DMS 273 (cell line): ENCODE results near the gene ZBTB20.

ENCODE experiments used
- DNase-seq: peaks from one replicate; lab custom pipeline; 2025; ENCODE audit not compliant: unreplicated experiment; lab: John Stamatoyannopoulos, UW

Gene ZBTB20

GRCh38 chr3:114356066-114356465 is 791.0 kb downstream of the ZBTB20 start:
- no peak for DNase-seq

- DNase-seq, result no peak
Observed at GRCh38 chr3:114355653-114356052, 791.4 kb downstream of the ZBTB20 start.

DNA sequence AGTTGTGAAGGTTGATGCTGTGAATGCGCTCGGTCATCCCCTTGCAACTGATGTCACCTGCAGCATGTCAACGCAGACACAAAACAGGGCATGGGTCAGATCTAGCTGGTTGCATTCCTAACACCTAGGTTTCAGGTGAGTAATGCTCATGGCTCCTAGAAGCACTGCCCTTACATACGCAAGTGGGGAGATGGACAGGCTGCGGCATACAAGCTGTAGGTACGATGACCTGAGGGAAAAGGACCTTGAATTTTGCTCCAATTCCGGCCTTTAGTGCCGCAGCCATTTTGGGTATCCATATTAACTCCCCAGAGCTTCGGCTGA is 795.3 kb downstream of the ZBTB20 start:
- no peak for DNase-seq

DNA sequence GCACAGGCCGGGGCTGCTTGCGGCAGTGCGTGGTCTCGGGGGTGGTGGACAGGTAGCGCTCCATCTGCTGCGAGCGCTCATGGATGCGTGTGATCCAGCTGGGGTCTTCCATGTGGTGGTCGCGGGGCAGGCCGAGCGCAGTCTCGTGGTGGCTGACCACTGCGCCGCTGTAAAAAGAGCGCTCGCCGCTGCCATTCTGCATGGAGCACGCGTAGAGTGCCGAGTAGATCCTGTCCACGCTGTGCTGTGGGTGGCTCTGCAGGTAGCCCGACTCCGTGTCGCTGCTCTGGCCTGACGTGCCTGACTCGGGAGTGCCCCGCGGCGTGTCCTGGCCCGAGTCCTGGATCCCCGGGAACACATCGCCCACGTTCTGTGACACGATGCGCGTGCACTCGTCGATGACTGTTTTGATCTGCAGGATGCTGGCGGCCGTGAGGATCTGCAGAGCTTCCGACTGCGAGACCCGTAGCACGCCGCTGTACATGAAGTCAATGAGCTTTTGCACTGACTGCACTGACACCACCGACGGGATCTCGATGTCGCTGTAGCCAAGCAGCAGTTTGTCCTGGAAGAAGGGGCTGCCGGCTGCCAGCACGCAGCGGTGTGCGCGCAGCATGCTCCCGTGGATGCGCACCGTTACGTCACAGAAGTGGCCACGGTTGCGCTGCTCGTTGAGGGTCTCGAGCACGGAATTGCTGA is 795.8 kb downstream of the ZBTB20 start:
- no peak for DNase-seq

DNA sequence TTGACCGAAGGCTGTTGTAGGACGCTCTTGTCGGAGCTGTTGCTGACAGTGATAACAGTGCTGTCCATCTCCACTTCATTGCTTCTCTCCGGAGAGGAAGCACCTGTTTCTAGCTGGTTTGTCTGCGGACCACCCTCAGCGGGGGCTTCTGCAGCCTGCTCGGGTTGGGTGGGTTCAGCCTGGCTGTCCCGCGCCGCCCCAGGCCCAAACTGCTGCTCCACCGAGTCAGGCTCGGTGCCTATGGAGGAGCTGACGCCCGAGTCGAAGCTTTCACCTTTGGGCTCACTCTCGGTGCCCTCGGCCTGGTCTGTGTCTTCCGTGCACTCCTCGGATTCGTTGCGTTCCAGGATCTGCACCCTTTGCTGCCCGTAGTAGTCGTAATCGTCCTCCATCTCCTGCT is 796.4 kb downstream of the ZBTB20 start:
- DNase-seq, result no peak

- DNase-seq, result no peak
Observed at GRCh38 chr3:114350271-114350670, 796.8 kb downstream of the ZBTB20 start.

- DNase-seq, result no peak
Observed at GRCh38 chr3:114344492-114344891, 802.6 kb downstream of the ZBTB20 start.

GRCh38 chr3:114338651-114339357 is 808.3 kb downstream of the ZBTB20 start:
- no peak for DNase-seq

DNA sequence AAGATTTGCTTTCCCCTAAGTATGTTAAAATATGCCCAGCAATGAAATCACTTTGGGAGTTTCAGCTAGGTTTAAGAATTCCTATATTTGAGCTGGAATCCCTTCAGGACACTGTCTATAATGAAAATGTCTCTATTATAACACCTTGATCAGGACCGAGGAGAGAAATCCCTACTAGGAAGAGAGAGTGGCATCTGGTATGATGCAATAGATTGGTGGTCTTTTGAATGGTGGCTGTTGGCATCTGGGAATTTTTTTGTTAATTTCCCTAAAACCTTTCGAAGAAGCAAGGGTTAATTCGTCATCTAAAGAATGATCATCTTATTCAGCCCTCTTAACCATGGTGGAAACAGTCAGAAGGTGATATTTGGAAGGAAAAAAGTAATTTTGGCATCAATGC is 810.2 kb downstream of the ZBTB20 start:
- DNase-seq, result no peak

- peak; percentile 10 for DNase-seq
Observed at GRCh38 chr3:114336122-114336697, 810.9 kb downstream of the ZBTB20 start.

GRCh38 chr3:114333923-114334240 is 813.2 kb downstream of the ZBTB20 start:
- no peak for DNase-seq

- DNase-seq, result no peak
Observed at GRCh38 chr3:114333180-114333922, 813.7 kb downstream of the ZBTB20 start.

- no peak for DNase-seq
Observed at GRCh38 chr3:114332342-114333179, 814.5 kb downstream of the ZBTB20 start.

DNA sequence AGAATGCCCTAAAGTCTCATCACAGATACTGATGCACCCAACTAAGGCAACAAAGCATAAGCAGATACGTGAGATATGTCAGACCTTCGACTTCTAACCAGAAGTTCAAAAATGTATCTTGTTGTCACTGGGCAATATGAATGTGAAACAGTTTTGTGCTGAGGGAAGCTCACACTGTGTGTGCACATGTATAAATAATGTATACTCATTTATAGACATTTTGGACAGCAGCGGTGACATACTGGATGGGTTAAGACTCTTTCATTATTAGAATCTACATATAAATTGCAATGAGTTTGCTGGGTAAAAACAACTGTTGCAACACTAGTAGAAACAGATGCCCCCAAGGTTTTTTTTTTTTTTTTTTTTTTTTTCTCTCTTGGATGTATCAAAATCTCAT is 815.4 kb downstream of the ZBTB20 start:
- no peak for DNase-seq

DNA sequence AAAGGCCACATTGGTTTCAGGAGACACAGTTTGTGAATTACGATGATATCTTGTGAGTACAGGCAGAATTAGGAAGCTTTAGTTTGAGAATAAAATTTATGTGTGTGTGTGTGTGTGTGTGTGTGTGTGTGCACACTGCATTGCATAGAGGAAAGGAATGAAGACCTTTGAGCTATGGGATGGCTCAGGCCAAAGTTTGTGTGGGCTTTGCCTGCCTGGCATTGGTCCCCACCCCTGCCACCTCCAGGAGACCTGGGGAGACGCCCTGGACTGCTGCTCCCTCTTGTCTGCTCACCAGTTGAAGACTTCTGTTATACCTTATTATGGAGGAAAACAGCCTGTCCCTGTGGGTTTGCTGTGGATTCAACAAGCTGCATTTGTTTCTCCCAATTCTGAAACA is 816.1 kb downstream of the ZBTB20 start:
- DNase-seq, result no peak

- no peak for DNase-seq
Observed at GRCh38 chr3:114329823-114330222, 817.3 kb downstream of the ZBTB20 start.

- DNase-seq, result no peak
Observed at GRCh38 chr3:114328345-114328744, 818.7 kb downstream of the ZBTB20 start.

GRCh38 chr3:114327665-114328064 is 819.4 kb downstream of the ZBTB20 start:
- DNase-seq, result no peak

GRCh38 chr3:114323546-114324254 is 823.4 kb downstream of the ZBTB20 start:
- no peak for DNase-seq

- no peak for DNase-seq
Observed at GRCh38 chr3:114320246-114320645, 826.8 kb downstream of the ZBTB20 start.
